Smooth muscle cell (in vitro differentiated cells): ENCODE results near the gene TMTC4. TPM values are rescaled to one million over a fixed set of nuclear protein-coding genes. Genes with fewer than 3 reads are reported as not detected.

Experiments
- DNase-seq: peaks from one replicate; lab custom pipeline; 2025; ENCODE audit not compliant: unreplicated experiment; lab: John Stamatoyannopoulos, UW
- H2AFZ ChIP-seq: fragments of 200-600 bp; sonication (generic); 2 replicates; pipeline ENCODE4 v1.6.0; 2016; ENCODE audit warnings: antibody characterized with exemption, low read depth, mild to moderate bottlenecking
- H3F3A ChIP-seq: fragments of 200-600 bp; sonication (generic); 2 replicates; pipeline ENCODE4 v1.6.0; 2017; ENCODE audit warnings: antibody characterized with exemption, low read depth
- H3K27ac ChIP-seq: fragments of 200-600 bp; sonication (generic); 2 replicates; pipeline ENCODE4 v1.5.1; 2016; ENCODE audit warnings: low read depth, mild to moderate bottlenecking
- H3K27me3 ChIP-seq: fragments of 200-600 bp; sonication (generic); 2 replicates; pipeline ENCODE4 v1.6.1; 2016; ENCODE audit warnings: low read depth, mild to moderate bottlenecking
- H3K36me3 ChIP-seq: fragments of 200-600 bp; sonication (generic); 2 replicates; pipeline ENCODE4 v1.5.1; 2016; ENCODE audit warnings: low read depth
- H3K4me1 ChIP-seq: fragments of 200-600 bp; sonication (generic); 2 replicates; pipeline ENCODE4 v1.5.1; 2016; ENCODE audit warnings: low read depth
- H3K4me2 ChIP-seq: fragments of 200-600 bp; sonication (generic); 2 replicates; pipeline ENCODE4 v1.6.0; 2016; ENCODE audit warnings: mild to moderate bottlenecking
- H3K4me3 ChIP-seq: fragments of 200-600 bp; sonication (generic); 2 replicates; pipeline ENCODE4 v1.5.1; 2016; ENCODE audit warnings: mild to moderate bottlenecking
- H3K79me2 ChIP-seq: fragments of 200-600 bp; sonication (generic); 2 replicates; pipeline ENCODE4 v1.6.0; 2016; ENCODE audit warnings: low read depth, mild to moderate bottlenecking
- H3K9ac ChIP-seq: fragments of 200-600 bp; sonication (generic); 2 replicates; pipeline ENCODE4 v1.6.0; 2016; ENCODE audit warnings: low read depth
- H3K9me3 ChIP-seq: fragments of 200-600 bp; sonication (generic); replicated peaks from 2 replicates; pipeline ENCODE4 v1.5.1; 2016; ENCODE audit warnings: low read depth
- H4K20me1 ChIP-seq: fragments of 200-600 bp; sonication (generic); 2 replicates; pipeline ENCODE4 v1.6.0; 2016; ENCODE audit warnings: low read depth
- WGBS: methylation state at CpG from one replicate; pipeline ENCODE4 v1.1.7; 2016; ENCODE audit warnings: low lambda C conversion rate; 5-methylcytosine and 5-hydroxymethylcytosine counted together
- polyA plus RNA-seq: library from polyadenylated mRNA; unstranded; fragments of >200 nt; fragmentation: Nextera tagmentation; extraction: Ambion mirVana; gene quantifications from 2 replicates; pipeline ENCODE4 v1.2.1, GENCODE V29; 2016
- total RNA-seq: library from RNA; depleted of rRNA; stranded (reverse); fragments of >200 nt; gene quantifications from 2 replicates; pipeline ENCODE4 v1.2.3, GENCODE V29; 2014
- TF ChIP-seq, protein P1 (sequence below): fragments of 200-600 bp; sonication (generic); IDR thresholded peaks from 2 replicates; pipeline ENCODE4 v1.5.1; 2017; ENCODE audit warnings: borderline replicate concordance, mild to moderate bottlenecking, antibody characterized with exemption; ENCODE audit not compliant: insufficient read depth, poor library complexity, severe bottlenecking

The TMTC4 gene
- total and polyA plus RNA-seq, 2 experiments from 2014 or later, result 6.6 to 7.4 TPM

DNA sequence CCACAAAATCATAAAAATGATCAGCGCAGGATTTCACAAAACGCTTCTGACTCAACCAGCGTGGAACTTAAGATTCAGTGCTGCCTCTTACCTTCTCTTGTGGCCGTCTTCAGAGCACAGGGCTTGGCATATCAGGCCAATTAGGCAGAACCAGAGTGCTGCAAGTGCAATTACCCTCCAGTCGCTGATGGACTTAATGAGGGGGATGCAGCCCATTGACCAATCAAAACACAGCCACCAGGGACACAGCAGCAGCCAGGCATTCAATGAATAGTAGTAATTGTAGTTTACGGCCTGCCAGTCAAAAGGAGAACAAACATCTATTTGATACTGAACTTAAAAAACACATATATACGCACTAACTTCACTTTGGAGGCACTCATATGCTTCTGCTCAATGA, 38.2 kb downstream of the TMTC4 start:
- no peak for DNase-seq
- Histone ChIP-seq H3K9me3 (no peaks in the 10 kb centered on the region), H3K4me3 (no peak overlapping the region), H3K27me3 (no peaks in the 10 kb centered on the region), H3K4me2 (no peak overlapping the region), H3F3A (no peaks in the 10 kb centered on the region), H3K4me1 (no peaks in the 10 kb centered on the region), H3K36me3 (no peaks in the 10 kb centered on the region), H4K20me1 (no peaks in the 10 kb centered on the region), H2AFZ (no peak overlapping the region), H3K27ac (no peak overlapping the region), H3K79me2 (no peaks in the 10 kb centered on the region), H3K9ac (no peak overlapping the region)
- 87% methylated on average over 7 of the region's 7 CpGs for WGBS
- TF ChIP-seq, protein P1, sequence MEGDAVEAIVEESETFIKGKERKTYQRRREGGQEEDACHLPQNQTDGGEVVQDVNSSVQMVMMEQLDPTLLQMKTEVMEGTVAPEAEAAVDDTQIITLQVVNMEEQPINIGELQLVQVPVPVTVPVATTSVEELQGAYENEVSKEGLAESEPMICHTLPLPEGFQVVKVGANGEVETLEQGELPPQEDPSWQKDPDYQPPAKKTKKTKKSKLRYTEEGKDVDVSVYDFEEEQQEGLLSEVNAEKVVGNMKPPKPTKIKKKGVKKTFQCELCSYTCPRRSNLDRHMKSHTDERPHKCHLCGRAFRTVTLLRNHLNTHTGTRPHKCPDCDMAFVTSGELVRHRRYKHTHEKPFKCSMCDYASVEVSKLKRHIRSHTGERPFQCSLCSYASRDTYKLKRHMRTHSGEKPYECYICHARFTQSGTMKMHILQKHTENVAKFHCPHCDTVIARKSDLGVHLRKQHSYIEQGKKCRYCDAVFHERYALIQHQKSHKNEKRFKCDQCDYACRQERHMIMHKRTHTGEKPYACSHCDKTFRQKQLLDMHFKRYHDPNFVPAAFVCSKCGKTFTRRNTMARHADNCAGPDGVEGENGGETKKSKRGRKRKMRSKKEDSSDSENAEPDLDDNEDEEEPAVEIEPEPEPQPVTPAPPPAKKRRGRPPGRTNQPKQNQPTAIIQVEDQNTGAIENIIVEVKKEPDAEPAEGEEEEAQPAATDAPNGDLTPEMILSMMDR, result no peak

DNA sequence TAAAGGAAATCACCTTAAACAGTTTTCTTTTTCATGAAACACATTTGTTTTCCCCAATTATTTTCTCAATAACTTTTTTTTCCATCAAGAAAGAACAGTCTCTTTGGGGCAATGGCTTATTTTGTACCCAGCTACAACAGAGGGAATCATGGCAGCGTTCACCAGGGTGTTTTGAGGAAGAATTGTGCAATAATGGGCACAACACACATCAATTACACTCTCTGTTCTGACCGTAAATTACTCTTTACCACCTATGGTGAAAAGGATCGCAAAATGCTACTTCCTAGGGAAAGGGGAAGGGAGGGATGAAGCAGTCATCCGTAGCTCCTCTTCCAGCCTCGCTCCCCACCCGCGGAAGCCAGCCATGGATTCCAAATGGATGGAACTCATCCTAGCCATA, 38.6 kb downstream of the TMTC4 start:
- no peak overlapping the region for H3K9ac ChIP-seq
- H3K4me2 ChIP-seq, result no peak overlapping the region
- H4K20me1 ChIP-seq, result no peaks in the 10 kb centered on the region
- no peak for DNase-seq
- no peaks in the 10 kb centered on the region for H3K79me2 ChIP-seq
- H3K27ac ChIP-seq, result no peak overlapping the region
- H3K27me3 ChIP-seq, result no peaks in the 10 kb centered on the region
- H3K36me3 ChIP-seq, result no peaks in the 10 kb centered on the region
- H3K4me3 ChIP-seq, result no peak overlapping the region
- no peaks in the 10 kb centered on the region for H3K9me3 ChIP-seq
- no peaks in the 10 kb centered on the region for H3F3A ChIP-seq
- H2AFZ ChIP-seq, result no peak overlapping the region
- TF ChIP-seq, protein P1, result no peak
- H3K4me1 ChIP-seq, result peaks cover 4% of the 10 kb centered on the region
- WGBS, result 89% methylated on average over 7 of the region's 7 CpGs

DNA sequence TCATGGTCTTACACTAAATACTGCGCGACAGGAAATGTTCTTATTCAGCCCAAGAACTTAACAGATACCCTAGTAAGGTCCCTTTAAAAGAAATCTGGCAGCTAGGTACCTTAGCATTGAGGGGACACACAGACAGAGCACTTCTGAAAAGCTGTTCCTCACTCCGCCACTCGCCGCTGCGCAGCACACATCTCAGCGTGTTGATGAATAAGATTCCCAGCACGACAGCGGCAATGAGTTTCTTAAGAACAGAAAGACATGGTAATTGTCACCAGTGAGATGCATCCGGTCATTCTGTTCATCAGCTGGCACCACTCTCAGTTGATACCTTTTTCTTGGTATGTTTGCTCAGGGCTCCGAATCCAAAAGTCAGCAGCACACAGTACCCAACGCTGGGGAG, 39.9 kb downstream of the TMTC4 start:
- H3K9me3 ChIP-seq, result no peaks in the 10 kb centered on the region
- no peaks in the 10 kb centered on the region for H3K79me2 ChIP-seq
- H3K4me2 ChIP-seq, result no peak overlapping the region
- TF ChIP-seq, protein P1, result no peak
- no peak for DNase-seq
- no peaks in the 10 kb centered on the region for H3K36me3 ChIP-seq
- H3K27ac ChIP-seq, result no peak overlapping the region
- H3K9ac ChIP-seq, result no peak overlapping the region
- no peak overlapping the region for H2AFZ ChIP-seq
- peaks cover 10% of the 10 kb centered on the region for H3K4me1 ChIP-seq
- no peak overlapping the region for H3K4me3 ChIP-seq
- no peaks in the 10 kb centered on the region for H4K20me1 ChIP-seq
- WGBS, result 92% methylated on average over 12 of the region's 12 CpGs
- H3K27me3 ChIP-seq, result no peaks in the 10 kb centered on the region
- H3F3A ChIP-seq, result no peaks in the 10 kb centered on the region

DNA sequence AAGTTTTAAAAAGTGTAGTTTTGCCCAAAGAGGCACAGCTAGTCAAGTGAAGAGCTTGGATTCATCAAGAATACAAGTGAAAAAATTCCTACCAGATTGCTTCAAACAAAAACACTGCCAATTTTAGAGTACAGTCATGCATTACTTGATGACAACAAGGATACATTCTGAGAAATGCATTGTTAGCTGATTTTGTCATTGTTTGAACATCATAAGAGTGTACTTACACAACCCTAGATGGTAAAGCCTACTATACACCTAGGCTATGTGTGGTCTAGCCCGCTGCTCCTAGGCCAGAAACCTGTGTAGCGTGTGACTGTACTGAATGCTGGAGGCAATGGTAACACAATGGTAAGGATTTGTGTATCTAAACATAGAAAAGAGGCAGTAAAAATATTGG, 41.1 kb downstream of the TMTC4 start:
- H3K9me3 ChIP-seq, result no peaks in the 10 kb centered on the region
- no peaks in the 10 kb centered on the region for H3K27me3 ChIP-seq
- no peaks in the 10 kb centered on the region for H3K36me3 ChIP-seq
- H3K4me3 ChIP-seq, result no peak overlapping the region
- H2AFZ ChIP-seq, result no peak overlapping the region
- H3K79me2 ChIP-seq, result no peaks in the 10 kb centered on the region
- TF ChIP-seq, protein P1, result no peak
- WGBS, result 85% methylated on average over 2 of the region's 2 CpGs
- no peak for DNase-seq
- H3K9ac ChIP-seq, result no peak overlapping the region
- H3K4me1 ChIP-seq, result peaks cover 10% of the 10 kb centered on the region
- H3K4me2 ChIP-seq, result no peak overlapping the region
- H3K27ac ChIP-seq, result peak overlapping the region; percentile 28
- H3F3A ChIP-seq, result no peaks in the 10 kb centered on the region
- H4K20me1 ChIP-seq, result no peaks in the 10 kb centered on the region
